NCI-H345 treated with DMSO at 0.1 percent for 48 hours (cell line): ENCODE results near the gene TBKBP1.

ENCODE experiments used
- DNase-seq: peaks from one replicate; lab custom pipeline; 2025; ENCODE audit not compliant: unreplicated experiment; lab: John Stamatoyannopoulos, UW

Gene TBKBP1

GRCh38 chr17:47713980-47714700 lies 20.2 kb downstream of the TBKBP1 start:
- DNase-seq, result no peak

GRCh38 chr17:47714773-47715396 lies 20.9 kb downstream of the TBKBP1 start:
- no peak for DNase-seq

GRCh38 chr17:47715669-47716325 lies 21.8 kb downstream of the TBKBP1 start:
- no peak for DNase-seq

- no peak for DNase-seq
These were observed 22.4 kb downstream of the TBKBP1 start for GRCh38 chr17:47716375-47716774.

- no peak for DNase-seq
These were observed 23.3 kb downstream of the TBKBP1 start for GRCh38 chr17:47717261-47717697.

DNA sequence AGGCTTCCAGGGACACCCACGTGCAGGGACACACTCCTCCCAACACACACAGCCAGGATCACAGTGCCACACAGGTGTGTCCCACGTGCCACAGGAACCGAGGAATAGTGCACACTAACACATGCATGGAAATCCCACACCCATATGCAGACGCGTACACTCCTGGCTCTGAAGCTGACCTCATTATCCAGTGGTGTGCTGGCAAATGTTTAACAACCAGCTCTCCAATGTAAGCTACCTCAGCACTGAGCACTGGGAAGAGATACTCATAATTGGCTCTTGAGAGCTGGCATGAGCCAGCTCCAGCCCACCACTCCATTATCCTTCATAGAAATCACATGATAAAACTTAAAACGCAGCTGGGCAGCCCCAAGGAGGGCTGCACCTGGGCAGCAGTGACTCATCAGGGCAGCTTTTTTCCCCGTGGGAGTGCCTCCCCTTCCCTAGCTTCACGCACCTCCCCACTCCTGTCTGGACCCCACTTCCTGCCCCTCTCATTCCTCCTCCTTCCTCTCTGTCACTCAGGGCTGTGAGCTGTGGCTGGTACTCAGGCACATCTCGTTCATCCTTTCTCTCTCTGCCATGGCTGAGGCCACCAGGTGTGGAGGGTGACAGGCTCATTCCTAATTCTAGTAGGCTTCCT lies 24.1 kb downstream of the TBKBP1 start:
- no peak for DNase-seq

DNA sequence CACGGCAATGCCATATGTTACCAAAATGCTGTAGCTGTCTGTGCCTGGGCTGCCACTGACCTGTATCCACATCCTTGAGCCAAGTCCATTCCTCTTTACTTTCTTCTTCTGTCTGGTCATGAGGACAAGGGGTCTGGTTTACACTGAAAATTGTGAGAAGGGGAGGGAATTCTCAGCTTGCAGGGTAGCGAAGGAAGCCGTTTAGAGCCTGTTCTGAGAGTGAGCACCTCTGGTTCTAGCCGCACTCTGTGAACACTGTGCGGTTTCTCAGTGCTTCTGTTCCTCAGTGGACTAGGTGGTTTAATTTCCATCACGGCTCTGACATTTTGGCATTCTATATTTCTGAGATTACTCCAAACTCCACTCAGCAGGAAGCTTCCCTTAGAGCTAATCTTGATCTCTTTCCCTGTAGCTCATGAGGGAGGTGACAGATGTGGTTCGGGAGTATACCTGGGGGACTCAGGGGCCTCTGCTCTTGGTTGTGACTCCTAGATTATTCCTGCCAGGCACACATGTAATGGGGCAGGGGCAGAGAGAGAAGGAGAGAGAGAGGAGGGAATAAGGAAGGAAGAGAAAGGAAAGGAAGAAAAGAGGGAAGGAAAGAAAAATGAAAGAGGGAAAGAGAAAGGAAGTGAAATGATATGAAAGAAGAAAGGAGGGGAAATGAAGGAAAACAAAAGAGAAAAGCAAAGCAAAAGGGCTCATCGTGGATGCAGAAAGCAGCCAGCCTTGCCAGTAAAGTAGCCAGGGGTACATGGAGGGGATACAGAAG lies 24.9 kb downstream of the TBKBP1 start:
- DNase-seq, result no peak

DNA sequence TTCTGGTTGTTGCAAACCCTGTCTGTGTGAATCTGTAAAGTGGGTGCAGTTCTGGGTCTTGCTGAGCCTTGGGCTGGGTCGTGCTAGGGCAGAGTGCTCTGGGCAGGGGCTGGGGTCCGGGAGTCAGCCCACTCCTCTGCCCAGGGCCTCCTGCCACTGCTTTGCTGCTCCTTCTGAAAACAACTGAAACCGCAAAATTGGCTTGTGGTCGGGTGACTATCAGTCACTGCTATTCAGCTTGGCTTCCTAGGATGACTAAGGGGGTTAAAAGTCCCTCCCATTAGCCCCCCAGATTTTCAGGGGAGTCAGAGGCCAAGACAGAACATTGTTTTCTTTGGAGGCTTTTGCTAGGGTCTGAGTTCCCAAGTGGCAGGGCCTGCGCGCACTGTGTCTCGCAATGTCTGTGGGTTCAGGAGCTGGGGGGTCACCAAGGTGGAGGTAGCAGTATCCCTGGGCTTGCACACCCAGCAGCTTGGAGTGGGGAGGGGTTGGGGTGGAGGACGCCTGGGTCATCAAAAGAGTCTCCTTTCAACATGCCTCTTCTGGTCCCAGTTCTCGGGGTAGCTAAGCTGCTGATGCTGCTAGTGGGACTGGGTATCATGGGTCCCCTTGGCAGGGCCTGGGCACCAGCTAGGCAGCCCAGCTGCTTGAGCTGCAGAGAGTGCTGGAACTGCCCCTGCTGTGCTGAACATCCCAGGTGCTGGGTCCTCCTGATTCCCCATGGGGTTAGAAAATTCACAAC lies 25.6 kb downstream of the TBKBP1 start:
- no peak for DNase-seq

DNA sequence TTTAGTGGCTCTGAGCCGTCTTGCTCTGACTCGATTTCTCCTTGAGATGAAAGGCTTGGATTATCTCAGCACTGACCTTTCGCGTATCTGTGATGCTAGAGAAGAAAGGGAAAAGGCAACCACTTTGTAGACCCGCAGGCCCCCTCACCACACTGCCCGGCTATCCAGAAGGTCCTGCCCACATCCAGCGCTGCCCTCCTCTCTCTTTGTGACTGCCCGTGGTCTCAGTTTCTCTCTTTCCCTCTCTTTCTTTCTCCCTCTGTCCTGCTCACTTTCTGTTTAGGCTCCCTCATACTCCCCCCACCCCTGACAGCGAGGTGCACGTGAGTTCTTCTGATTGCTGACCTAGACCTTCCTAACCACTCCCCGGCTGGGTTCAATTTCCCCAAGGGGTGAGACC lies 26.2 kb downstream of the TBKBP1 start:
- no peak for DNase-seq

- DNase-seq, result no peak
These were observed 27.0 kb downstream of the TBKBP1 start for GRCh38 chr17:47720754-47721533.

DNA sequence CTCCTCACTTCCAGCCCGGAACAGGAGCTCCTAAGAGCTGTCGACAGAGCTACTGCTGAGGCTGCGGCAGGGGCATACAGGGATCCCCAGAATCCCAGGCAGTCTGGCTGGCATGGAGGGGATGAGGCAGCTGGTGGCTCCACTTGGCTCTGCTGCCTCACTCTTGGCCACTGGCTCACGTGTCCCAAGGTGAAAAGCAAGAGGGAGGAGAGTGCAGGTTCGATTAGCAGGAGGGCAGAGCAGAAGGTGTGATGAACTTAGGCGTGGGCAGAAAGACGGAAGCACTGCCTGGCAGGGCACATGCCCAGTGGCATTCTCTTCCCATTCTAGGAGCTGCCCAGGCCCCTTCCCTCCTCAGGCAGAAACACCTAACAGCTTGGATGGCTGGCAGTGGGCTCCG lies 27.8 kb downstream of the TBKBP1 start:
- DNase-seq, result no peak

- DNase-seq, result no peak
These were observed 30.7 kb downstream of the TBKBP1 start for GRCh38 chr17:47724705-47725104.

- DNase-seq, result no peak
These were observed 31.6 kb downstream of the TBKBP1 start for GRCh38 chr17:47725446-47726111.

GRCh38 chr17:47726796-47727703 lies 33.1 kb downstream of the TBKBP1 start:
- no peak for DNase-seq

- DNase-seq, result no peak
These were observed 33.7 kb downstream of the TBKBP1 start for GRCh38 chr17:47727704-47728036.

- no peak for DNase-seq
These were observed 34.4 kb downstream of the TBKBP1 start for GRCh38 chr17:47728214-47728877.

DNA sequence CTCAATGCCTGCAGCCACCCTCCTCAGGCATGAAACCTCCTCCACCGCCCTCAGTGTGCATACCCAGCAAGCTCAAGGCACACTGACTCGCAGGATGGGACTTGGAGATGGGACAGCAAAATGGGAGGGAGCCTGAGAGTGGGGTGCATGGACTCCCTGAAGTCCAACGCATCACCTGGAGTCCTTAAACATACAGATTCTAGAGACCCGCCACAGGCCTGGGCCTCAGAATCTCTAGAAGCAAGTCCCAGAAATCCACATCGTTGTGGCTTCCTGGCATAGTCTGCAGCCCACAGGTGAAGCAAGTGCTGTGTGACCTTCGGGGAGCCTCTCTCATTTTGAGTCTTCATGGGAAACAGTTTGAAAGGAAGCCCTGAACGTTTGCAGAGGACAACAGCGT lies 35.5 kb downstream of the TBKBP1 start:
- DNase-seq, result no peak

GRCh38 chr17:47730681-47731080 lies 36.7 kb downstream of the TBKBP1 start:
- no peak for DNase-seq
